HepG2 (cell line): ENCODE measurements around the gene SLC35B2. TPM values are rescaled to one million over a fixed set of nuclear protein-coding genes. Genes with fewer than 3 reads are reported as not detected.

Experiments used
- CBX1 ChIP-seq: IDR thresholded peaks from one replicate; pipeline ENCODE4 v1.6.1; 2016; ENCODE audit warnings: antibody characterized with exemption, low read depth
- CBX5 ChIP-seq: sonication (generic); formaldehyde crosslinking; IDR thresholded peaks from 2 replicates; pipeline ENCODE4 v1.4.0; 2020; ENCODE audit warnings: missing genetic modification reagents, borderline replicate concordance
- ELK4 ChIP-seq: sonication (generic); formaldehyde crosslinking; IDR thresholded peaks from 2 replicates; pipeline ENCODE4 v1.9.0; 2021; ENCODE audit warnings: missing genetic modification reagents, borderline replicate concordance
- FOSL1 ChIP-seq: sonication (generic); formaldehyde crosslinking; IDR thresholded peaks from 2 replicates; pipeline ENCODE4 v1.9.0; 2021; ENCODE audit warnings: missing genetic modification reagents, borderline replicate concordance
- GPBP1L1 ChIP-seq: sonication (generic); formaldehyde crosslinking; IDR thresholded peaks from 2 replicates; pipeline ENCODE4 v1.5.0; 2020; ENCODE audit warnings: mild to moderate bottlenecking, missing genetic modification reagents
- MAX ChIP-seq: IDR thresholded peaks from 2 replicates; pipeline ENCODE4 v1.6.1; 2012; ENCODE audit warnings: inconsistent platforms
- NCOA1 ChIP-seq: sonication (generic); formaldehyde crosslinking; IDR thresholded peaks from 2 replicates; pipeline ENCODE4 v1.9.0; 2021; ENCODE audit warnings: missing genetic modification reagents
- NCOA5 ChIP-seq: sonication (generic); formaldehyde crosslinking; IDR thresholded peaks from 2 replicates; pipeline ENCODE4 v1.4.0; 2020; ENCODE audit warnings: missing genetic modification reagents
- PRDM10 ChIP-seq: sonication (generic); formaldehyde crosslinking; IDR thresholded peaks from 2 replicates; pipeline ENCODE4 v1.4.0; 2020; ENCODE audit warnings: low read depth, missing genetic modification reagents
- SMARCC2 ChIP-seq: fragments of 450-650 bp; IDR thresholded peaks from 2 replicates; pipeline ENCODE4 v1.6.1; 2017; ENCODE audit warnings: antibody characterized with exemption, mild to moderate bottlenecking
- TCF7 ChIP-seq: sonication (generic); IDR thresholded peaks from 2 replicates; pipeline ENCODE4 v1.6.1; 2016; ENCODE audit warnings: antibody characterized with exemption, low read depth
- TERF1 ChIP-seq: sonication (generic); formaldehyde crosslinking; IDR thresholded peaks from 2 replicates; pipeline ENCODE4 v1.8.0; 2022; ENCODE audit warnings: mild to moderate bottlenecking, missing genetic modification reagents, moderate library complexity
- U2AF2 ChIP-seq: fragments of 200-400 bp; formaldehyde crosslinking; IDR thresholded peaks from 2 replicates; pipeline ENCODE4 v1.6.1; 2017; ENCODE audit warnings: low read depth, mild to moderate bottlenecking, low read length
- ZFY ChIP-seq: sonication (generic); formaldehyde crosslinking; IDR thresholded peaks from 2 replicates; pipeline ENCODE4 v1.4.0; 2020; ENCODE audit warnings: missing genetic modification reagents
- ZMAT5 ChIP-seq: sonication (generic); formaldehyde crosslinking; IDR thresholded peaks from 2 replicates; pipeline ENCODE4 v1.5.0; 2020; ENCODE audit warnings: mild to moderate bottlenecking, low read depth, missing genetic modification reagents, borderline replicate concordance
- ZNF274 ChIP-seq: sonication (generic); formaldehyde crosslinking; IDR thresholded peaks from 2 replicates; pipeline ENCODE4 v1.5.1; 2020; ENCODE audit warnings: mild to moderate bottlenecking, missing genetic modification reagents
- ZNF292 ChIP-seq: sonication (generic); formaldehyde crosslinking; IDR thresholded peaks from 2 replicates; pipeline ENCODE4 v1.8.1; 2022; ENCODE audit warnings: mild to moderate bottlenecking, low read depth, missing genetic modification reagents, borderline replicate concordance
- ZNF333 ChIP-seq: sonication (generic); formaldehyde crosslinking; IDR thresholded peaks from 2 replicates; pipeline ENCODE4 v1.4.0; 2020; ENCODE audit warnings: mild to moderate bottlenecking, missing genetic modification reagents, borderline replicate concordance
- ZNF34 ChIP-seq: sonication (generic); formaldehyde crosslinking; IDR thresholded peaks from 2 replicates; pipeline ENCODE4 v1.4.0; 2020; ENCODE audit warnings: mild to moderate bottlenecking, missing genetic modification reagents, borderline replicate concordance
- ZNF597 ChIP-seq: sonication (generic); formaldehyde crosslinking; IDR thresholded peaks from 2 replicates; pipeline ENCODE4 v1.5.0; 2020; ENCODE audit warnings: missing genetic modification reagents
- ZNF713 ChIP-seq: sonication (generic); formaldehyde crosslinking; IDR thresholded peaks from 2 replicates; pipeline ENCODE4 v1.4.0; 2020; ENCODE audit warnings: mild to moderate bottlenecking, missing genetic modification reagents
- polyA plus RNA-seq, 8 experiments: library from polyadenylated mRNA; depleted of rRNA in 3 of 8; stranded (reverse) in 7 of 8; unstranded in 1 of 8; fragments of >200 nt; fragmentation: Illumina TruSeq in 4 of 8; extraction: Trizol in 4 of 8; gene quantifications; 2 replicates each; pipeline versions ENCODE4 v1.2.1 to v1.2.3, GENCODE V29; 2011 to 2016; ENCODE audit warnings: low read depth in 4 of 8, missing spikeins in 1 of 8, mixed read lengths in 1 of 8; ENCODE audit not compliant: insufficient read depth in 1 of 8
- total RNA-seq, 5 experiments: library from RNA; depleted of rRNA; stranded (reverse); fragments of >200 nt; fragmentation: Illumina TruSeq; extraction: Trizol; gene quantifications; 2 replicates each; pipeline ENCODE4 v1.2.3, GENCODE V29; 2016; ENCODE audit warnings: low read depth in 1 of 5

The SLC35B2 gene
- total and polyA plus RNA-seq, 2 of the 13 experiments (the other 11 are each of a cell fraction or from before 2014, with no cell fraction given): 61.1 to 148 TPM

- TF ChIP-seq ZNF597 (CRISPR knock-in tag) (no peak), SMARCC2 (no peak), ZMAT5 (no peak), U2AF2 (no peak), CBX1 (peak; percentile 56), ZNF34 (CRISPR knock-in tag) (0 out of 2 replicates have a peak, but pooled peaks have one; percentile 63), NCOA5 (no peak), CBX5 (CRISPR knock-in tag) (no peak), ZNF274 (CRISPR knock-in tag) (peak; percentile 87), TERF1 (CRISPR knock-in tag) (no peak), PRDM10 (CRISPR knock-in tag) (no peak), TCF7 (no peak), MAX (peak; percentile 81), GPBP1L1 (no peak), FOSL1 (CRISPR knock-in tag) (no peak), ZNF713 (CRISPR knock-in tag) (peak; percentile 77), ZFY (peak; percentile 81), ZNF333 (CRISPR knock-in tag) (no peak), ZNF292 (CRISPR knock-in tag) (no peak), ELK4 (CRISPR knock-in tag) (no peak), NCOA1 (CRISPR knock-in tag) (no peak)
These were observed 38.1 kb downstream of the SLC35B2 start (continued) for GRCh38 chr6:44219053-44219814.
